Fibroblast of lung (primary cell): ENCODE data around the gene PDZD2.
A peak's percentile ranks its signal among the peaks of the same experiment; 100 is the strongest.

ENCODE experiments used
- CTCF ChIP-seq, 2 donors: IDR thresholded peaks in 1 of 2; conservative IDR thresholded peaks in 1 of 2; 1 replicate in 1 of 2; 2 replicates in 1 of 2; pipeline ENCODE4 v1.5.1; 2011 to 2012; ENCODE audit warnings: low read length in 2 of 2, control low read depth in 1 of 2, inconsistent platforms in 1 of 2, low read depth in 1 of 2, mild to moderate bottlenecking in 1 of 2
- EZH2 ChIP-seq: IDR thresholded peaks from 2 replicates; pipeline ENCODE4 v1.5.1; 2012; ENCODE audit warnings: low read length, control low read depth, mild to moderate bottlenecking; ENCODE audit errors: missing control alignments

GRCh38 chr5:32076699-32077695 is 438.1 kb downstream of the PDZD2 start:
- TF ChIP-seq CTCF (conservative IDR thresholded peaks at IDR 0.05 in 1 of 2, IDR thresholded peaks at IDR 0.05 in 1 of 2; ENCODE audit: low read depth in 1 of 2, low read length in 2 of 2) = peak; percentile 72 to 74
- TF ChIP-seq EZH2 = no peak
